H1 (cell line): ENCODE measurements around the gene PTP4A1. TPM values are rescaled to one million over a fixed set of nuclear protein-coding genes. Genes with fewer than 3 reads are reported as not detected.

ENCODE experiments used
- PHF8 ChIP-seq: fragments of 200-600 bp; sonication (generic); conservative IDR thresholded peaks from 2 replicates; pipeline ENCODE4 v1.7.1; 2012; ENCODE audit warnings: low read depth, mild to moderate bottlenecking, inconsistent platforms, low read length, moderate library complexity
- polyA plus RNA-seq, 7 experiments: library from polyadenylated mRNA; depleted of rRNA in 3 of 7; stranded (reverse) in 5 of 7; unstranded in 2 of 7; fragments of >200 nt in 5 of 7; fragments of 200-250 nt in 2 of 7; gene quantifications; 1 replicate in 5 of 7; 2 replicates in 1 of 7; 4 replicates in 1 of 7; pipeline versions ENCODE4 v1.2.1 to v1.2.3, GENCODE V29; 2011 to 2013; ENCODE audit warnings: missing spikeins in 2 of 7, mixed read lengths in 2 of 7
- small RNA-seq: library from polyadenylated mRNA; stranded (forward); fragments of <200 nt; extraction: miRNeasy Mini kit (QIAGEN cat#:217004); gene quantifications from one replicate; pipeline ENCODE3, GENCODE V24; 2013; ENCODE audit not compliant: insufficient read depth
- total RNA-seq: library from RNA; stranded (reverse); fragmentation: NEBNext Ultra II Directional; extraction: Animal tissue kit (Norgen Biotek cat#: 25700); gene quantifications from 2 replicates; pipeline ENCODE4 v1.2.1, GENCODE V29; 2021

The PTP4A1 gene
- total and polyA plus RNA-seq, 2 of the 8 experiments (the other 6 are each of a cell fraction or from before 2014, with no cell fraction given), result 21.1 to 76.3 TPM

- no peak for TF ChIP-seq PHF8
Measured at GRCh38 chr6:63615590-63615989, 43.3 kb downstream of the PTP4A1 start (continued).

Small RNA genes lying within 50 kb of the gene (small RNA-seq; reads per million reads assigned to genes)
- gene AL513043.1, result not detected

Other genes starting within 250 kb of the PTP4A1 start
- gene PHF3, start 63.3 kb downstream of the PTP4A1 start, total RNA-seq, result 69.3 and 70.9 TPM in 2 replicates
- 6.5 and 10.1 TPM in 2 replicates for gene PHF3, start 63.3 kb downstream of the PTP4A1 start, polyA plus RNA-seq (2011; rRNA removed)